Body of pancreas (tissue), 4 donors: ENCODE data around the gene DGKI.

Source experiments
- CTCF ChIP-seq, 7 experiments: fragments of 450-650 bp in 4 of 7; fragments of 200-600 bp in 3 of 7; sonication (generic) in 3 of 7; IDR thresholded peaks; one replicate each; pipeline ENCODE4 v1.5.1; 2016 to 2019; ENCODE audit warnings: antibody characterized with exemption in 7 of 7
- POLR2A ChIP-seq, 3 donors: fragments of 450-650 bp; IDR thresholded peaks; one replicate each; pipeline ENCODE4 v1.6.1; 2016; ENCODE audit warnings: antibody characterized with exemption in 3 of 3, mild to moderate bottlenecking in 2 of 3

DNA sequence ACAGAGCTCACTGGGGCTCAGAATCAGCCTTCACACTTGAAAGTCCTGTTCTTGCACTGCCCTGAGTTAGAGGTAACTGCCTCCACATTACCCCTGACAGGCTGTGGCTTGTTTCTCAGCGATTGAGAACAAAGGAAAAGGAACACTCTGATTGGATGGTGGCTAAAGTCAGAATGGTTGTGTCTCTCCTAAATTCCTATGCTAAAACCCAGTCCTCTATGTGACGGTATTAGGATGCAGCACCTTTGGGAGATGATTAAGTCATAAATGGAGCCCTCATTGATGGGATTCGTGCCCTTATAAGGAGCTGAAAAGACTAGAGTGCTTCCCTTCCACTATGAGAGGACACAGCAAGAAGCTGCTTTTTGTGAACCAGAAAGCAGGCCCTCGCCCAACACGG is 38.9 kb upstream of the DGKI start:
- TF ChIP-seq POLR2A (IDR thresholded peaks at IDR 0.05) (no peak), CTCF (IDR thresholded peaks at IDR 0.05) (no peak)
